Mesenteric fat pad (tissue), 1 donor: ENCODE measurements around the gene CD37. TPM values are rescaled to one million over a fixed set of nuclear protein-coding genes. Genes with fewer than 3 reads are reported as not detected.
"Not testable (repeated sequence)": the region's sequence is repeated elsewhere in the genome, so short reads cannot be mapped to it uniquely, and the experiment has no call there.

Experiments
- DNase-seq: peaks from one replicate; pipeline ENCODE4 v3.0.0-alpha.2; 2020; ENCODE audit warnings: low spot score
- long read RNA-seq: library from polyadenylated mRNA; unstranded; transcript quantifications from one replicate; pipeline ENCODE4 v2.0.0, GENCODE V29; 2020
- total RNA-seq: library from RNA; stranded (reverse); fragmentation: NEBNext Ultra II Directional; extraction: Animal tissue kit (Norgen Biotek cat#: 25700); gene quantifications from one replicate; pipeline ENCODE4 v1.2.1, GENCODE V29; 2021
- donor health status: DM: yes; HTN: yes; CAD: no.

The CD37 gene
- total RNA-seq: 32.1 TPM
- long read RNA-seq, transcript CD37-201 (8 exons, 1,265 nt): major isoform, 14 of 19 reads
- long read RNA-seq, partial matches to known transcripts: 2 of 19 reads
- long read RNA-seq, other reads (novel, unspliced or antisense): 2 of 19 reads

- DNase-seq: peak; percentile 89
Measured at GRCh38 chr19:49335071-49335783, at the start of gene CD37. Gene CD37 (plus strand): TSS chr19:49335406. CDS start chr19:49335541, 135 bp downstream.

GRCh38 chr19:49287141-49287770 is 48.0 kb upstream of the CD37 start:
- DNase-seq: no peak

GRCh38 chr19:49288205-49288604 is 47.0 kb upstream of the CD37 start:
- DNase-seq: not testable (repeated sequence)

GRCh38 chr19:49289286-49289685 is 45.9 kb upstream of the CD37 start:
- not testable (repeated sequence) for DNase-seq

GRCh38 chr19:49290517-49290916 is 44.7 kb upstream of the CD37 start:
- no peak for DNase-seq

- DNase-seq: no peak
Measured at GRCh38 chr19:49294401-49294800, 40.8 kb upstream of the CD37 start.

- DNase-seq: peak; percentile 11
Measured at GRCh38 chr19:49295208-49295880, 39.9 kb upstream of the CD37 start.

GRCh38 chr19:49297403-49297802 is 37.8 kb upstream of the CD37 start:
- no peak for DNase-seq

GRCh38 chr19:49298653-49299052 is 36.6 kb upstream of the CD37 start:
- DNase-seq: not testable (repeated sequence)

GRCh38 chr19:49301165-49301865 is 33.9 kb upstream of the CD37 start:
- DNase-seq: peak; percentile 92

GRCh38 chr19:49301866-49302252 is 33.3 kb upstream of the CD37 start:
- no peak for DNase-seq

- DNase-seq: not testable (repeated sequence)
Measured at GRCh38 chr19:49306734-49307133, 28.5 kb upstream of the CD37 start.

- no peak for DNase-seq
Measured at GRCh38 chr19:49309087-49309486, 26.1 kb upstream of the CD37 start.

GRCh38 chr19:49315111-49315510 is 20.1 kb upstream of the CD37 start:
- no peak for DNase-seq

GRCh38 chr19:49316284-49316683 is 18.9 kb upstream of the CD37 start:
- DNase-seq: no peak

GRCh38 chr19:49318296-49318695 is 16.9 kb upstream of the CD37 start:
- DNase-seq: no peak

- peak; percentile 88 for DNase-seq
Measured at GRCh38 chr19:49324801-49325576, 10.2 kb upstream of the CD37 start, which contains the start of gene SLC6A16. Gene SLC6A16 (minus strand): TSS chr19:49325191. CDS start chr19:49311347, 13,844 bp downstream.

- peak; percentile 9 for DNase-seq
Measured at GRCh38 chr19:49325756-49326155, 9.4 kb upstream of the CD37 start.

GRCh38 chr19:49326165-49326704 is 9.0 kb upstream of the CD37 start:
- no peak for DNase-seq

- DNase-seq: peak; percentile 1
Measured at GRCh38 chr19:49327878-49328544, 7.2 kb upstream of the CD37 start.
